ENCODE results near the gene PLEKHA8. TPM values are rescaled to one million over a fixed set of nuclear protein-coding genes. Genes with fewer than 3 reads are reported as not detected.
A peak's percentile ranks its signal among the peaks of the same experiment; 100 is the strongest.

Gene PLEKHA8
- total and polyA plus RNA-seq, 10 donors, result 1.4 to 13.6 (median 8.4) TPM

DNA sequence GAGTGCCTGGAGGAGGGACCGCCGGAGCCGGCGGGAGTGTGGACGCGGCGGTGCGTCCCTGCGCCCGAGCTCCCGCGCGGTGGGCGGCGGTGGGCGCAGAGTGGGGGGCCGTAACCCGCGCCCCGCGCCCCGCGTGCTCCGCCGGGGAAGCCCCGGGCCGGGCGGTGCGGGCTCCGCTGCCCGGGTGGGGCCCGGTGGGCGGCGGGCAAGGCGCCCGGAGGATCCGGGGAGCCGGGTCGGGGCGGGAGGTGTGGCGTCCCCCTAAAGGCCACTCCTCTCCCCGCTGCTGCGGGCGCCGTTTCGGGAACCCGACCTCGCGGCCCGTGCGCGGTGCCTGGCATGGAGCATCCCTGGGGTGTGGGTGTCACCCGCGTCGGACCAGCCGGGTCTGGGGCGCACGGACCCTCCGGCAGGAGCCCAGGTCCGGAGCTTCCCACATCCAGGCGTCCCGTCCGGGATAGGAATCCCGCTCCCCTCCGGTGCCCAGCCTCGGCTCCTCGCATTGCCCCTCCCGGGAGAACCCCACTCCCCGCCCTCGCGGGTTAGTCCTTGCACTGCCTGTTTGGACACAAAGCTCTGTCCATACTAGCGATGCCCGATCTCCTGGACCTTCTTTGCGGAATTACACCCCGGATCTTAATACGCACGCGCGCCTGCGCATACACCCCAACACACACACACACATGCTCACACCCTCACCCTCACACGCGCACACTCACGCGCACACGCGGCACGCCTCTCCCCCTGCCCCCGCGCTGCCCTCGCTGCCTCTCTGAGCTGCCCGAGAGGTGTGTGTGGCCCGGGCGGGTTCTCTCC lies 107.3 kb downstream of the PLEKHA8 start:
- Histone ChIP-seq H3K27ac (peak overlapping the region; percentile 75 to 93 (median 90)), H3K27me3 (replicated peaks in 1 of 7) (no peaks in the 10 kb centered on the region), H3K36me3 (no peaks in the 10 kb centered on the region), H3K9me3 (no peaks in the 10 kb centered on the region), H3K4me1 (peaks cover 0 to 37% (median 18%) of the 10 kb centered on the region in 6 donors), H3K4me3 (peak overlapping the region; percentile 78 to 98 (median 86))
- DNase-seq, result peak; percentile 93
- intact Hi-C loops (cut with DNase I; ENCODE audit: low total_unique reads), result no loop called here
- peak in 2 of 3 donors; percentile 63 to 75 for TF ChIP-seq POLR2AphosphoS5 (IDR thresholded peaks at IDR 0.05)
- TF ChIP-seq, protein P1, sequence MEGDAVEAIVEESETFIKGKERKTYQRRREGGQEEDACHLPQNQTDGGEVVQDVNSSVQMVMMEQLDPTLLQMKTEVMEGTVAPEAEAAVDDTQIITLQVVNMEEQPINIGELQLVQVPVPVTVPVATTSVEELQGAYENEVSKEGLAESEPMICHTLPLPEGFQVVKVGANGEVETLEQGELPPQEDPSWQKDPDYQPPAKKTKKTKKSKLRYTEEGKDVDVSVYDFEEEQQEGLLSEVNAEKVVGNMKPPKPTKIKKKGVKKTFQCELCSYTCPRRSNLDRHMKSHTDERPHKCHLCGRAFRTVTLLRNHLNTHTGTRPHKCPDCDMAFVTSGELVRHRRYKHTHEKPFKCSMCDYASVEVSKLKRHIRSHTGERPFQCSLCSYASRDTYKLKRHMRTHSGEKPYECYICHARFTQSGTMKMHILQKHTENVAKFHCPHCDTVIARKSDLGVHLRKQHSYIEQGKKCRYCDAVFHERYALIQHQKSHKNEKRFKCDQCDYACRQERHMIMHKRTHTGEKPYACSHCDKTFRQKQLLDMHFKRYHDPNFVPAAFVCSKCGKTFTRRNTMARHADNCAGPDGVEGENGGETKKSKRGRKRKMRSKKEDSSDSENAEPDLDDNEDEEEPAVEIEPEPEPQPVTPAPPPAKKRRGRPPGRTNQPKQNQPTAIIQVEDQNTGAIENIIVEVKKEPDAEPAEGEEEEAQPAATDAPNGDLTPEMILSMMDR (IDR thresholded peaks at IDR 0.05 in 8 of 11, conservative IDR thresholded peaks at IDR 0.05 in 3 of 11), result no peak
- no peak for TF ChIP-seq POLR2A (IDR thresholded peaks at IDR 0.05)
- 0 to 1% (median 0%) methylated on average over 36 to 93 of the region's 93 CpGs for WGBS, 5 donors

DNA sequence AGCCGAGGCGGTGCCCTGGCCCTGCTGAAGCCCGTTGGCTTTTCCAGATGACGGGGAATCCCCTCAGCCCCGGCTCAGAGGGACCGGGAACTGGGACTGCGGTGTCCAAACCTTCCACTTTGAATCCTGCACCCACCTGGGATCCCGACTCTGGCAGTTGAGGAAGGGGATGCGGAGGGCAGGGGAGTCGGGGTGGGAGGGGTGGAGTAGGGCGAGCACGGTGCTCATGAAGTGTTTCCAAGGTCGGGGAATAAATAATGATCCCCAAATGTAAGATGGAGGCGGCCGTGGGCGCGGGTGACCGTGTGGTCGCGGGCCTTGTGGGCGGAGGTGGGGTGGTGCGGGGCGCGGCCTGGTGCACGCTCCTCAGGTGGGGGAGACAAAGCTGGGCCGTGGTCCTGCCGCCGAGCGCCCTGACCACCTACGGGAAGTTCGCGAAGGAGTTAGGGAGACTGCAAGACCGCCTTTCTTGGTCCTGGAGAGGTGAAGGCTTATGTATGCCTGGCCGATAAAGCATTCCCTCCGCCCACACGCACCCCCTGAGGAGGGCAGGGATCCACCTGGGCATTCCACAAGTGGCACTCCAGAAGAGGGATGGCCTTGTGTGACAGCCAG lies 108.0 kb downstream of the PLEKHA8 start:
- H3K4me1 ChIP-seq, result peaks cover 0 to 37% (median 18%) of the 10 kb centered on the region in 6 donors
- H3K27ac ChIP-seq, result peak overlapping the region in 5 of 8 donors; percentile 89 to 93 (median 92)
- DNase-seq, result peak; percentile 81
- H3K27me3 ChIP-seq (replicated peaks in 1 of 7), result no peaks in the 10 kb centered on the region
- no peaks in the 10 kb centered on the region for H3K9me3 ChIP-seq
- intact Hi-C loops (cut with DNase I; ENCODE audit: low total_unique reads), result no loop called here
- TF ChIP-seq, protein P1 (IDR thresholded peaks at IDR 0.05 in 8 of 11, conservative IDR thresholded peaks at IDR 0.05 in 3 of 11), result no peak
- TF ChIP-seq POLR2AphosphoS5 (IDR thresholded peaks at IDR 0.05), result no peak
- H3K36me3 ChIP-seq, result no peaks in the 10 kb centered on the region
- WGBS, 5 donors, result 20 to 26% (median 22%) methylated on average over 35 to 36 of the region's 36 CpGs
- peak overlapping the region; percentile 78 to 98 (median 86) for H3K4me3 ChIP-seq

DNA sequence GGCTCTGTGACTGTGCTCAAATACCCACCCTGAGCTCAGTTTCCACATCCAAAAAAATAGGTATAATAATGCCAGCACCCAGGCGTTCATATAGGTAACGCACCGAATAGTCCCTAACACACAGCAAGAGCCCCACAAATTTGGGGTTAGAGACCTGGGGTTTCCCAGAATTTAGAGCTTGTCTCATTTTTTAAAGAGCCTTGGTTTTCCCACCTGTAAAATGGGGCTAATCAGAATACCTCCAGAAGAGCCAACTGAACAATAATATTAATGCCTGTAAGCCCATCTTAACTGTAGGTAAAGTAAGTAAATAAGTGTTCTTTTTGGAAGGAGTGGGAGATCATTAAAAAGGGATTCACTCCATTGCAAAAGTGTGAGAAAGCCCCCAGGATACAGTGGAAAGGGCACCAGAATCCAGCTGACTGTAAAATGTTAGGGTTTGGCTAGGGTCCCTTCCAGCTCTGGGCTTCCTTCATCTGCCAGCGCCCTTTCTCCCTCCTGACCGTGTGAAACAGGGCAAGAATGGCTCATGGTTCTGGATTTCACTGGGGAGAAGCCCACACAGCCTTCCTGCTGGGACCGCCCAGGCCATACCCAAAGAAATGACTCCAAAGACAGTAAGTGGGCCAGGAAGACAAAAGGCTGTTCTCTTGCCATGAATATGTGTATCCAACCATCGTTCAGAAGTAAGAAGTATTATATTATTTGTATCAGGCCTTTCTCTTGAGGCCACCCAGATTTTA lies 108.7 kb downstream of the PLEKHA8 start:
- Histone ChIP-seq H3K36me3 (no peaks in the 10 kb centered on the region), H3K4me3 (peak overlapping the region in 4 of 8 donors; percentile 78 to 98 (median 92)), H3K4me1 (peaks cover 0 to 37% (median 18%) of the 10 kb centered on the region in 6 donors), H3K27ac (no peak overlapping the region), H3K27me3 (replicated peaks in 1 of 7) (no peaks in the 10 kb centered on the region), H3K9me3 (no peaks in the 10 kb centered on the region)
- no peak for DNase-seq
- intact Hi-C loops (cut with DNase I; ENCODE audit: low total_unique reads), result no loop called here
- WGBS, 5 donors, result 81 to 94% (median 89%) methylated on average over 7 of the region's 7 CpGs
- TF ChIP-seq POLR2A (IDR thresholded peaks at IDR 0.05), result no peak
- TF ChIP-seq, protein P1 (IDR thresholded peaks at IDR 0.05 in 8 of 11, conservative IDR thresholded peaks at IDR 0.05 in 3 of 11), result no peak
